GM12873 (cell line): Measurements from ENCODE around the gene RAB40B.

Experiments
- CTCF ChIP-seq: IDR thresholded peaks from 2 replicates; pipeline ENCODE4 v1.5.1; 2012; ENCODE audit warnings: low read depth, mild to moderate bottlenecking, moderate library complexity, low read length, control low read depth; ENCODE audit not compliant: insufficient read depth; ENCODE audit errors: missing control alignments

RAB40B gene

GRCh38 chr17:82663381-82664275, 34.9 kb downstream of the RAB40B start:
- TF ChIP-seq CTCF: no peak

- no peak for TF ChIP-seq CTCF
Observed at GRCh38 chr17:82662711-82663261, 35.7 kb downstream of the RAB40B start.

- TF ChIP-seq CTCF: no peak
Observed at GRCh38 chr17:82661717-82662683, 36.5 kb downstream of the RAB40B start.

- no peak for TF ChIP-seq CTCF
Observed at GRCh38 chr17:82659886-82660285, 38.6 kb downstream of the RAB40B start.

- no peak for TF ChIP-seq CTCF
Observed at GRCh38 chr17:82658796-82659452, 39.6 kb downstream of the RAB40B start.

GRCh38 chr17:82658331-82658730, 40.2 kb downstream of the RAB40B start:
- no peak for TF ChIP-seq CTCF
